Hepatocyte (in vitro differentiated cells): Measurements from ENCODE around the gene SLC18B1. TPM values are rescaled to one million over a fixed set of nuclear protein-coding genes. Genes with fewer than 3 reads are reported as not detected.

Source experiments
- DNase-seq: peaks from one replicate; pipeline ENCODE4 v3.0.0-alpha.2; 2016; ENCODE audit warnings: low spot score
- H2AFZ ChIP-seq: fragments of 200-600 bp; sonication (generic); 2 replicates; pipeline ENCODE4 v1.6.0; 2016; ENCODE audit warnings: antibody characterized with exemption, mild to moderate bottlenecking
- H3K27ac ChIP-seq: fragments of 200-600 bp; sonication (generic); 2 replicates; pipeline ENCODE4 v1.5.1; 2016; ENCODE audit warnings: mild to moderate bottlenecking
- H3K27me3 ChIP-seq: fragments of 200-600 bp; sonication (generic); 2 replicates; pipeline ENCODE4 v1.6.1; 2016
- H3K36me3 ChIP-seq: fragments of 200-600 bp; sonication (generic); replicated peaks from 2 replicates; pipeline ENCODE4 v1.5.1; 2016; ENCODE audit warnings: low read depth; ENCODE audit not compliant: insufficient read depth
- H3K4me1 ChIP-seq: fragments of 200-600 bp; sonication (generic); 2 replicates; pipeline ENCODE4 v1.5.1; 2016; ENCODE audit warnings: mild to moderate bottlenecking, moderate library complexity; ENCODE audit not compliant: insufficient read depth
- H3K4me2 ChIP-seq: fragments of 200-600 bp; sonication (generic); 2 replicates; pipeline ENCODE4 v1.6.0; 2016
- H3K4me3 ChIP-seq: fragments of 200-600 bp; sonication (generic); 2 replicates; pipeline ENCODE4 v1.5.1; 2016; ENCODE audit warnings: mild to moderate bottlenecking
- H3K79me2 ChIP-seq: fragments of 200-600 bp; sonication (generic); 2 replicates; pipeline ENCODE4 v1.6.0; 2017; ENCODE audit warnings: mild to moderate bottlenecking
- H3K9me2 ChIP-seq: fragments of 200-600 bp; sonication (generic); replicated peaks from 2 replicates; pipeline ENCODE4 v1.6.0; 2017; ENCODE audit warnings: mild to moderate bottlenecking; ENCODE audit not compliant: insufficient read depth
- H3K9me3 ChIP-seq: fragments of 200-600 bp; sonication (generic); 2 replicates; pipeline ENCODE4 v1.5.1; 2016; ENCODE audit warnings: low read depth, mild to moderate bottlenecking
- H4K20me1 ChIP-seq: fragments of 200-600 bp; sonication (generic); 2 replicates; pipeline ENCODE4 v1.6.0; 2016; ENCODE audit warnings: mild to moderate bottlenecking; ENCODE audit not compliant: insufficient read depth, poor library complexity, severe bottlenecking
- CTCF ChIP-seq: fragments of 200-600 bp; sonication (generic); IDR thresholded peaks from 2 replicates; pipeline ENCODE4 v1.5.1; 2016; ENCODE audit warnings: antibody characterized with exemption, mild to moderate bottlenecking; ENCODE audit not compliant: poor library complexity
- EZH2 ChIP-seq: fragments of 200-600 bp; sonication (generic); IDR thresholded peaks from 2 replicates; pipeline ENCODE4 v1.6.1; 2016; ENCODE audit warnings: antibody characterized with exemption, mild to moderate bottlenecking, borderline replicate concordance
- EZH2phosphoT487 ChIP-seq: fragments of 200-600 bp; sonication (generic); IDR thresholded peaks from one replicate; pipeline ENCODE4 v1.6.1; 2018; ENCODE audit warnings: antibody characterized with exemption, mild to moderate bottlenecking, low read depth, moderate library complexity; ENCODE audit not compliant: unreplicated experiment, severe bottlenecking
- WGBS: methylation state at CpG from one replicate; pipeline ENCODE4 v1.1.6; 2016; ENCODE audit warnings: low lambda C conversion rate; ENCODE audit errors: missing lambda C conversion rate; 5-methylcytosine and 5-hydroxymethylcytosine counted together
- polyA plus RNA-seq: library from polyadenylated mRNA; unstranded; fragments of >200 nt; fragmentation: Nextera tagmentation; extraction: Ambion mirVana; gene quantifications from 2 replicates; pipeline ENCODE4 v1.2.1, GENCODE V29; 2016
- total RNA-seq: library from RNA; depleted of rRNA; stranded (reverse); fragments of >200 nt; gene quantifications from 2 replicates; pipeline ENCODE4 v1.2.3, GENCODE V29; 2014

SLC18B1 gene
- total and polyA plus RNA-seq, 2 experiments from 2014 or later, result 10.6 to 27.3 TPM

- Histone ChIP-seq H2AFZ (no peak overlapping the region), H3K9me2 (no peaks in the 10 kb centered on the region), H3K4me1 (peaks cover 8% of the 10 kb centered on the region), H3K27me3 (no peaks in the 10 kb centered on the region), H3K27ac (no peak overlapping the region), H4K20me1 (peaks cover 40% of the 10 kb centered on the region), H3K4me3 (no peak overlapping the region), H3K4me2 (no peak overlapping the region), H3K9me3 (no peaks in the 10 kb centered on the region), H3K36me3 (no peaks in the 10 kb centered on the region), H3K79me2 (peaks cover 31% of the 10 kb centered on the region)
- 97% methylated on average over 4 of the region's 4 CpGs for WGBS
- DNase-seq, result no peak
- TF ChIP-seq EZH2phosphoT487, result no peak
- no peak for TF ChIP-seq EZH2
- TF ChIP-seq CTCF, result no peak
Observed at GRCh38 chr6:132819405-132820161, 21.1 kb upstream of the SLC18B1 start.

GRCh38 chr6:132818404-132819359 lies 20.2 kb upstream of the SLC18B1 start:
- no peak overlapping the region for H3K27ac ChIP-seq
- H3K4me2 ChIP-seq, result no peak overlapping the region
- H3K4me3 ChIP-seq, result no peak overlapping the region
- H4K20me1 ChIP-seq, result peaks cover 41% of the 10 kb centered on the region
- no peak overlapping the region for H2AFZ ChIP-seq
- WGBS, result 85% methylated on average over 6 of the region's 6 CpGs
- H3K9me2 ChIP-seq, result no peaks in the 10 kb centered on the region
- no peaks in the 10 kb centered on the region for H3K36me3 ChIP-seq
- peaks cover 8% of the 10 kb centered on the region for H3K4me1 ChIP-seq
- H3K9me3 ChIP-seq, result no peaks in the 10 kb centered on the region
- TF ChIP-seq CTCF, result no peak
- no peak for TF ChIP-seq EZH2
- no peak for TF ChIP-seq EZH2phosphoT487
- no peaks in the 10 kb centered on the region for H3K27me3 ChIP-seq
- DNase-seq, result no peak
- peaks cover 33% of the 10 kb centered on the region for H3K79me2 ChIP-seq

DNA sequence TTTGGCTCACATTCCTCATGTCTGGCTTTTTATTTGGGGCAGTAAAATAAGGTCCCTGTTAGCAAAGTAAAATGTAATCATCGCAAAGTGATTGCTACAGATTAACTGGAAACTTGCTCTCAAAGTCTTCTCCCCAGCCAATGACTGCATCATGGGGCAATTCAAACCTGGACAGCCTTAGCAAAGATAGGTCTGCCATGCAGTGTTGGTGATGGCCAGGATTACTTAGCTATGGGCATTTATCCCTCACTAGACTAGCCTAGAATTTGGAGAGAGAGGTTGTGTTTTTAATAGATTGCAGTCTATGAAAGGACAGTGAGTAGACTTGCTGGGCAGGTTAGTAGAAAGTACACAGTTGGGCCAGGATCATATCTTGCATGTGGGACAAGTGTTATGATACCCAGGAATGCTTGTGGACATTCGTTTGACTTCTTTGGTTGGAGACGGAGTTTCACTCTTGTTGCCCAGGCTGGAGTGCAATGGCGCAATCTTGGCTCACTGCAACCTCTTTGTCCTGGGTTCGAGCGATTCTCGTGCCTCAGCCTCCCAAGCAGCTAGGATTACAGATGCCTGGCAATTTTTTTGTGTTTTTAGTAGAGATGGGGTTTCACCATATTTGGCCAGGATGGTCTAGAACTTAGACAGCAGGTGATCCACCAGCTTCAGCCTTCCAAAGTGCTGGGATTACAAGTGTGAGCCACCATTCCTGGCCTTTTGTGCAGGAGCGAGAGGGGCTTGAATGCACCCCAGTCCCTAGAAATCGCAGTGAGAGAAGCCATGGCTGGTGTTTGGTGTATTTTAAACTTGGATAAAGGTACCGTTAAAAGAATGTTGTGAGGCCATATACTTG lies 19.3 kb upstream of the SLC18B1 start:
- WGBS, result 96% methylated on average over 10 of the region's 10 CpGs
- H4K20me1 ChIP-seq, result peaks cover 41% of the 10 kb centered on the region
- no peak for DNase-seq
- peaks cover 8% of the 10 kb centered on the region for H3K4me1 ChIP-seq
- no peak overlapping the region for H3K4me2 ChIP-seq
- H3K36me3 ChIP-seq, result no peaks in the 10 kb centered on the region
- no peaks in the 10 kb centered on the region for H3K27me3 ChIP-seq
- no peaks in the 10 kb centered on the region for H3K9me3 ChIP-seq
- no peaks in the 10 kb centered on the region for H3K9me2 ChIP-seq
- H3K27ac ChIP-seq, result no peak overlapping the region
- no peak overlapping the region for H2AFZ ChIP-seq
- H3K79me2 ChIP-seq, result peaks cover 33% of the 10 kb centered on the region
- TF ChIP-seq EZH2phosphoT487 (no peak), EZH2 (no peak), CTCF (no peak)
- no peak overlapping the region for H3K4me3 ChIP-seq
